SH-SY5Y (cell line): ENCODE data around the gene REEP5.

Experiments
- GATA2 ChIP-seq: IDR thresholded peaks from 2 replicates; pipeline ENCODE4 v1.6.1; 2011; ENCODE audit warnings: mild to moderate bottlenecking, low read depth, low read length
- GATA3 ChIP-seq: IDR thresholded peaks from 2 replicates; pipeline ENCODE4 v1.6.1; 2011; ENCODE audit warnings: low read depth, mild to moderate bottlenecking, low read length, moderate library complexity

- TF ChIP-seq GATA2 (no peak), GATA3 (no peak)
These were observed 74.7 kb downstream of the REEP5 start for GRCh38 chr5:112847306-112847705.
